ENCODE results near the gene PAPPA. TPM values are rescaled to one million over a fixed set of nuclear protein-coding genes. Genes with fewer than 3 reads are reported as not detected.

PAPPA gene
- total RNA-seq, 2 donors from 2014 or later, result 0.09 TPM

DNA sequence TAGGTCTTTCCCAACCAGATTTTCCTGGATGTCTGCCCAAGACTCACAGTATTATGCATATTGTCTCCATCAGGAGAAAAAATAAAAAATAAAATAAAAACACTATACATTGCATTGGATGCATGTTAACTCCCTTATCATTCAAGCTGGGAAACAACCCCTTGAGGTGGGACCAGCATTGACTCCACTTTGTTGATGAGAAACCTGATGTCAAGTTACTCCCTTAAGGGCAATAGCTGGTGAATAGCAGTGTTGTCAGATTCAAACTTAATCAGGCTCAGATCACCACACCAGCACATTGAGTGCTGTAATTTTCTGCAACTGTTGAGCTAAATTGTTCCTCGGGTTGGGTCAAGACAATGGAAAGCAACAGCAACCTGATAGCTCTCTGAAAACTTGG is 269.6 kb downstream of the PAPPA start:
- Histone ChIP-seq H3K4me3 (ENCODE audit: low read length) (no peak overlapping the region), H3K9ac (ENCODE audit: extremely low read depth, low read length, poor library complexity, severe bottlenecking) (no peak overlapping the region), H3K9me3 (ENCODE audit: control insufficient read depth, low read length) (no peaks in the 10 kb centered on the region), H3K27me3 (ENCODE audit: control insufficient read depth, insufficient read depth, low read length, poor library complexity, severe bottlenecking) (peaks cover 13% of the 10 kb centered on the region), H3K36me3 (ENCODE audit: control insufficient read depth, insufficient read depth, low read length) (no peaks in the 10 kb centered on the region), H3K27ac (ENCODE audit: low read depth, low read length) (no peak overlapping the region), H3K4me1 (ENCODE audit: control insufficient read depth, insufficient read depth, low read length) (no peaks in the 10 kb centered on the region)
- Mint-ChIP-seq H3K9me3 (no peaks in the 10 kb centered on the region), H3K27me3 (ENCODE audit: insufficient read depth) (peaks cover 24% of the 10 kb centered on the region), H3K36me3 (ENCODE audit: low read depth) (no peaks in the 10 kb centered on the region), H3K27ac (no peak overlapping the region), H3K4me3 (no peak overlapping the region), H3K4me1 (peaks cover 5% of the 10 kb centered on the region)
- no peak for DNase-seq
- WGBS, 2 experiments (ENCODE audit: insufficient coverage in 1 of 2, insufficient read length in 1 of 2), result 92% methylated on average over 1 of the region's 1 CpG; no CpG with 5 or more reads in 1 of the 2 experiments
- TF ChIP-seq, protein P1, sequence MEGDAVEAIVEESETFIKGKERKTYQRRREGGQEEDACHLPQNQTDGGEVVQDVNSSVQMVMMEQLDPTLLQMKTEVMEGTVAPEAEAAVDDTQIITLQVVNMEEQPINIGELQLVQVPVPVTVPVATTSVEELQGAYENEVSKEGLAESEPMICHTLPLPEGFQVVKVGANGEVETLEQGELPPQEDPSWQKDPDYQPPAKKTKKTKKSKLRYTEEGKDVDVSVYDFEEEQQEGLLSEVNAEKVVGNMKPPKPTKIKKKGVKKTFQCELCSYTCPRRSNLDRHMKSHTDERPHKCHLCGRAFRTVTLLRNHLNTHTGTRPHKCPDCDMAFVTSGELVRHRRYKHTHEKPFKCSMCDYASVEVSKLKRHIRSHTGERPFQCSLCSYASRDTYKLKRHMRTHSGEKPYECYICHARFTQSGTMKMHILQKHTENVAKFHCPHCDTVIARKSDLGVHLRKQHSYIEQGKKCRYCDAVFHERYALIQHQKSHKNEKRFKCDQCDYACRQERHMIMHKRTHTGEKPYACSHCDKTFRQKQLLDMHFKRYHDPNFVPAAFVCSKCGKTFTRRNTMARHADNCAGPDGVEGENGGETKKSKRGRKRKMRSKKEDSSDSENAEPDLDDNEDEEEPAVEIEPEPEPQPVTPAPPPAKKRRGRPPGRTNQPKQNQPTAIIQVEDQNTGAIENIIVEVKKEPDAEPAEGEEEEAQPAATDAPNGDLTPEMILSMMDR (conservative IDR thresholded peaks at IDR 0.05), result no peak

- Mint-ChIP-seq H3K4me1 (peaks cover 1% of the 10 kb centered on the region), H3K36me3 (ENCODE audit: low read depth) (no peaks in the 10 kb centered on the region), H3K27ac (no peak overlapping the region), H3K27me3 (ENCODE audit: insufficient read depth) (peaks cover 8% of the 10 kb centered on the region), H3K4me3 (no peak overlapping the region), H3K9me3 (no peaks in the 10 kb centered on the region)
- no peak overlapping the region for H3K4me3 ChIP-seq (ENCODE audit: low read length)
- 96% methylated on average over 2 of the region's 2 CpGs; no CpG with 5 or more reads in 1 of the 2 experiments for WGBS, 2 experiments (ENCODE audit: insufficient coverage in 1 of 2, insufficient read length in 1 of 2)
- no peaks in the 10 kb centered on the region for H3K4me1 ChIP-seq (ENCODE audit: control insufficient read depth, insufficient read depth, low read length)
- H3K27ac ChIP-seq (ENCODE audit: low read depth, low read length), result no peak overlapping the region
- H3K9ac ChIP-seq (ENCODE audit: extremely low read depth, low read length, poor library complexity, severe bottlenecking), result no peak overlapping the region
- TF ChIP-seq, protein P1 (conservative IDR thresholded peaks at IDR 0.05), result no peak
- H3K9me3 ChIP-seq (ENCODE audit: control insufficient read depth, low read length), result no peaks in the 10 kb centered on the region
- no peaks in the 10 kb centered on the region for H3K27me3 ChIP-seq (ENCODE audit: control insufficient read depth, insufficient read depth, low read length, poor library complexity, severe bottlenecking)
- no peak for DNase-seq
- H3K36me3 ChIP-seq (ENCODE audit: control insufficient read depth, insufficient read depth, low read length), result no peaks in the 10 kb centered on the region
Observed at GRCh38 chr9:116425244-116425643, 271.7 kb downstream of the PAPPA start.

DNA sequence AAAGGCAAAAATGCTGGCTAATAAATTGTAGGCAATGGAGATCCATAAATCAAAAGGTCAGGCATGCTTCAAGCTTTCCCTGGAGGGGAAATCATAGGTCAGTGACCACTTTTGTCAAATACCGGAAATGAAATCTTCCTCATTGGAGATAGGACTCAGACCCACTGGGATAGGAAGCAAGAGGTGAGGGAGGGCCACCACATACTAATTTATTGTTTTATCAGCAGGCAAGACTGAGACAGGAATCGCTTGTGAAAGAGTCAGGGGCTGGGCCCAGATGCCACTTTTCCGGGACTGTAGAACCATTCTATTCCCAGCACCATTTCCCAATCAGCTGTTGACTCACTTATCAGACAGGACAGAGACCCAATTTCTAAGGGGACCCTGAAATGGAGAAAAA is 277.3 kb downstream of the PAPPA start:
- H3K36me3 Mint-ChIP-seq (ENCODE audit: low read depth), result no peaks in the 10 kb centered on the region
- no peak overlapping the region for H3K4me3 ChIP-seq (ENCODE audit: low read length)
- no peaks in the 10 kb centered on the region for H3K9me3 ChIP-seq (ENCODE audit: control insufficient read depth, low read length)
- TF ChIP-seq, protein P1 (conservative IDR thresholded peaks at IDR 0.05), result no peak
- no peak overlapping the region for H3K4me3 Mint-ChIP-seq
- DNase-seq, result no peak
- no peaks in the 10 kb centered on the region for H3K27me3 ChIP-seq (ENCODE audit: control insufficient read depth, insufficient read depth, low read length, poor library complexity, severe bottlenecking)
- H3K27ac Mint-ChIP-seq, result no peak overlapping the region
- whole genome bisulfite sequencing, 2 experiments (ENCODE audit: insufficient coverage in 1 of 2, insufficient read length in 1 of 2), result 94 to 97% methylated on average over 2 to 3 of the region's 3 CpGs
- no peaks in the 10 kb centered on the region for H3K36me3 ChIP-seq (ENCODE audit: control insufficient read depth, insufficient read depth, low read length)
- peaks cover 4% of the 10 kb centered on the region for H3K4me1 Mint-ChIP-seq
- peaks cover 21% of the 10 kb centered on the region for H3K27me3 Mint-ChIP-seq (ENCODE audit: insufficient read depth)
- no peaks in the 10 kb centered on the region for H3K9me3 Mint-ChIP-seq
- no peaks in the 10 kb centered on the region for H3K4me1 ChIP-seq (ENCODE audit: control insufficient read depth, insufficient read depth, low read length)
- H3K27ac ChIP-seq (ENCODE audit: low read depth, low read length), result no peak overlapping the region
- no peak overlapping the region for H3K9ac ChIP-seq (ENCODE audit: extremely low read depth, low read length, poor library complexity, severe bottlenecking)
